ENCODE measurements around the gene MED20. TPM values are rescaled to one million over a fixed set of nuclear protein-coding genes. Genes with fewer than 3 reads are reported as not detected.

The MED20 gene
- total RNA-seq, 1 donor from 2014 or later, result 28.9 TPM

DNA sequence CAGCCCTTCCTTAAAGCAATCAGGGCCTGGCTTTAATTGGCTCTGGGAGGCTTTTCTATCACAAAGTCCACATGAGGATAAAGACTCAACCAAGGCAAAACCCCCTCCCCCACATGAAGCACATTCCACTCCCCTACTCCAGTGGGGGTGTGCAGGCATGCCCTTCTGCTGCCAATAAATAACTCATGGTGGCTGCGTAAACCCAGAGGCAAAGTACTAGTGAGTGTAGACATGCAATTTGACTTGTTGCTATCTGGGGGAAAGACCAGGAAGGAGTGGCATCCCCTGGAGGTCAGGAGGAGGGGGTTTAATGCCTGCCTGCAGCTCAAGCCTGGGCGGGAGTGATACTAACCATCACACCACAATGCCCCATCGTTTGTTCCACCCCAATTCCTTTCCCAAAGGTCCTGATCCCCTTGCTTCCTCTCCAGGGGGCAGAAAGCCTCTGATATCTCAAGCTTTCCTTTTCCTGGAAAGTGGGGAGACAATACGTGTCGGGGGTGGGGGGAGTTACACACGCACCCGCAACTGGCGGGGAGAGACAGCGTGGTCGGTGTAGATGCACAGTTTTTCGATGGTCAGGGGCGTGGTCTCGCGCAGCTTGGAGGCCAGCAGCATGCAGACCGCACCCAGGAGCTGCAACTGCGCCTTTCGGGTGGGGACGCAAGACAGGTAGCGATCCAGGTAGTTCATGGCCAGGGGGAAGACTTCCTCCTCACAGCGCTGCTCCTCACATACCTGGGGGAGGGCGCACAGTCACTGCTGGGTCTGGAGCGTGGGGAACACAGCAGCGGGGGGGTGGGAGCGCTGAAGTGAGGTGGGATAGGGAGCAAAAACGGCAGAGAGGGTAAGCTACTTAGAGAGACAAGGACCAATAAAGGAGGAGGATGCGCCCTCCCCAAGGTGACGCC, 19.2 kb upstream of the MED20 start:
- peaks cover 23% of the 10 kb centered on the region for H3K4me1 ChIP-seq (ENCODE audit: insufficient read depth, low read length)
- Mint-ChIP-seq H3K4me3 (ENCODE audit: unreplicated experiment) (peak overlapping the region; percentile 95), H3K36me3 (ENCODE audit: low read depth, unreplicated experiment) (peaks cover 9% of the 10 kb centered on the region), H3K9me3 (ENCODE audit: unreplicated experiment) (no peaks in the 10 kb centered on the region), H3K27me3 (ENCODE audit: low read depth, unreplicated experiment) (no peaks in the 10 kb centered on the region), H3K27ac (ENCODE audit: unreplicated experiment) (peak overlapping the region; percentile 83), H3K4me1 (ENCODE audit: low read depth, unreplicated experiment) (peaks cover 30% of the 10 kb centered on the region)
- FAIRE-seq, result no peak
- H3K9ac ChIP-seq (ENCODE audit: low read length), result peak overlapping the region; percentile 90
- peak; percentile 40 for DNase-seq (ENCODE audit: low read depth)
- TF ChIP-seq, protein P1, sequence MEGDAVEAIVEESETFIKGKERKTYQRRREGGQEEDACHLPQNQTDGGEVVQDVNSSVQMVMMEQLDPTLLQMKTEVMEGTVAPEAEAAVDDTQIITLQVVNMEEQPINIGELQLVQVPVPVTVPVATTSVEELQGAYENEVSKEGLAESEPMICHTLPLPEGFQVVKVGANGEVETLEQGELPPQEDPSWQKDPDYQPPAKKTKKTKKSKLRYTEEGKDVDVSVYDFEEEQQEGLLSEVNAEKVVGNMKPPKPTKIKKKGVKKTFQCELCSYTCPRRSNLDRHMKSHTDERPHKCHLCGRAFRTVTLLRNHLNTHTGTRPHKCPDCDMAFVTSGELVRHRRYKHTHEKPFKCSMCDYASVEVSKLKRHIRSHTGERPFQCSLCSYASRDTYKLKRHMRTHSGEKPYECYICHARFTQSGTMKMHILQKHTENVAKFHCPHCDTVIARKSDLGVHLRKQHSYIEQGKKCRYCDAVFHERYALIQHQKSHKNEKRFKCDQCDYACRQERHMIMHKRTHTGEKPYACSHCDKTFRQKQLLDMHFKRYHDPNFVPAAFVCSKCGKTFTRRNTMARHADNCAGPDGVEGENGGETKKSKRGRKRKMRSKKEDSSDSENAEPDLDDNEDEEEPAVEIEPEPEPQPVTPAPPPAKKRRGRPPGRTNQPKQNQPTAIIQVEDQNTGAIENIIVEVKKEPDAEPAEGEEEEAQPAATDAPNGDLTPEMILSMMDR (IDR thresholded peaks at IDR 0.05; ENCODE audit: insufficient read depth, low read depth, low read length), result no peak
- no peak for TF ChIP-seq EZH2 (IDR thresholded peaks at IDR 0.05; ENCODE audit: insufficient read depth, low read length)
- H2AFZ ChIP-seq (ENCODE audit: low read depth, low read length), result peak overlapping the region; percentile 88
- no peak overlapping the region for H3K27ac ChIP-seq (ENCODE audit: low read depth, low read length)
- peaks cover 52% of the 10 kb centered on the region for H4K20me1 ChIP-seq (ENCODE audit: insufficient read depth, low read length)
- peaks cover 6% of the 10 kb centered on the region for H3K36me3 ChIP-seq (ENCODE audit: insufficient read depth, low read length)
- peaks cover 41% of the 10 kb centered on the region for H3K79me2 ChIP-seq (ENCODE audit: insufficient read depth, low read length)
- H3K4me2 ChIP-seq (ENCODE audit: low read length), result peak overlapping the region; percentile 92
- H3K4me3 ChIP-seq (ENCODE audit: insufficient read depth, low read depth, low read length), result peak overlapping the region; percentile 97
- H3K9me3 ChIP-seq (ENCODE audit: insufficient read depth, low read depth, low read length), result no peaks in the 10 kb centered on the region
- H3K27me3 ChIP-seq (ENCODE audit: insufficient read depth, low read length), result no peaks in the 10 kb centered on the region

DNA sequence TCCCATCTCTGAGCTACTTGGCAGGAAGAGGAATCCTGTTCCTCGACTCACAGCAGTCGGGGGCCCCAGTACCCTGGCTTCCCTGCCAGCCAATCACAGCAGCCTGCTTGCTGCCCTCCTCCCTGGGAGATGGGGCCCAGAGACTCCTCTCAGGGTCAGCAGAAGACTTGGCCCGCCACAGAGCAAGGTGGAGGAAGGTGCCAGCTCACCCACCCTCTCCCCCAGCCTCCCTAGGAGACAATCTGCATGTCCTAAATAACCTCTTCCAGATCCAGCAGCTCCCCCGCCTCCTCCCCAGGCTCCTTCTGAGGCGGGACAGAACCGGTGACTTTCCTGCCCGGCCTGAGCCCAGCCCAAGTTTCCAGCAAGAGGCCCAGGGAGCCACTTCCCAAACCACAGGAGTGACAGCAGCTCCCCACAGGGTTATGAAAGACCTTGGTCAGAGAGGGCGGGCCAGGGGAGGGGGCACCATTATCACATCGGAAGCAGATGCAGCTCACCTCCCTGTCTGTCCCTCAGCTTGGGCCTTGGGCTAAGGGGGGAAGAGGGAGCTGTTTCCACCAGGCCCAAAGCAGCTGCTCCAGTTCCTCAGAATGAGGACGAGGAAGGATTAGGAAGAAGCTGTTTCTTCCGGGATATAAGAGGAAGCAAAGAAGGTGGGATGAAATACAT, 18.4 kb upstream of the MED20 start:
- Histone ChIP-seq H3K27me3 (ENCODE audit: insufficient read depth, low read length) (no peaks in the 10 kb centered on the region), H3K4me3 (ENCODE audit: insufficient read depth, low read depth, low read length) (peak overlapping the region; percentile 97), H3K9me3 (ENCODE audit: insufficient read depth, low read depth, low read length) (no peaks in the 10 kb centered on the region), H4K20me1 (ENCODE audit: insufficient read depth, low read length) (peaks cover 60% of the 10 kb centered on the region), H3K36me3 (ENCODE audit: insufficient read depth, low read length) (peaks cover 13% of the 10 kb centered on the region), H3K4me1 (ENCODE audit: insufficient read depth, low read length) (peaks cover 23% of the 10 kb centered on the region), H3K79me2 (ENCODE audit: insufficient read depth, low read length) (peaks cover 46% of the 10 kb centered on the region), H3K4me2 (ENCODE audit: low read length) (peak overlapping the region; percentile 92), H3K9ac (ENCODE audit: low read length) (peak overlapping the region; percentile 90), H2AFZ (ENCODE audit: low read depth, low read length) (no peak overlapping the region), H3K27ac (ENCODE audit: low read depth, low read length) (no peak overlapping the region)
- H3K9me3 Mint-ChIP-seq (ENCODE audit: unreplicated experiment), result no peaks in the 10 kb centered on the region
- FAIRE-seq (no peak), DNase-seq (ENCODE audit: low read depth) (peak; percentile 20)
- H3K27me3 Mint-ChIP-seq (ENCODE audit: low read depth, unreplicated experiment), result no peaks in the 10 kb centered on the region
- H3K27ac Mint-ChIP-seq (ENCODE audit: unreplicated experiment), result peak overlapping the region; percentile 66
- no peak for TF ChIP-seq EZH2 (IDR thresholded peaks at IDR 0.05; ENCODE audit: insufficient read depth, low read length)
- TF ChIP-seq, protein P1 (IDR thresholded peaks at IDR 0.05; ENCODE audit: insufficient read depth, low read depth, low read length), result no peak
- H3K36me3 Mint-ChIP-seq (ENCODE audit: low read depth, unreplicated experiment), result peaks cover 11% of the 10 kb centered on the region
- peak overlapping the region; percentile 95 for H3K4me3 Mint-ChIP-seq (ENCODE audit: unreplicated experiment)
- peaks cover 30% of the 10 kb centered on the region for H3K4me1 Mint-ChIP-seq (ENCODE audit: low read depth, unreplicated experiment)

Measured in astrocyte (in vitro differentiated cells and primary cell).